ENCODE measurements around the gene TTLL3.
"Not testable (repeated sequence)": the region's sequence is repeated elsewhere in the genome, so short reads cannot be mapped to it uniquely, and the experiment has no call there.

The TTLL3 gene

DNA sequence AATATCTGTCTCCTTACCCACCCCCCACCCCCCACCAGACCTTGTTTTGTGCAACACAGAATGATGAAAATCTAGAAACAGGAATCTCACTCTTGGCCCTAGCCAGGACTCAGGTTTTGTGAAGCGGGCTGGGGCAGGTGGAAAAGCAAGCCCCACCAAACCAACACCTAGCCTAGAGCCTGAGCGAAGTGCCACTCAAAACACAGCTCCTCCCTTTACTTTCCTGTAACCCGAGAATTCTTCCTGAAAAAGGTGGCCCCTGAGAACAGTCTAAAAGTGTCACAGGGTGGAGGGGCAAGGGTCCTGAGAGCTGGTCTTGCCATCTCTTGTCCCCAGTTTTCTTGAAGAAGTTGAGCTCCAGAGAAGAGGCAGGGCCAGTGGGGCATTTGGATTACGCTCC is 51.1 kb downstream of the TTLL3 start:
- FAIRE-seq: no peak
- no peak for DNase-seq (ENCODE audit: extremely low spot score, insufficient read length, low read depth)

GRCh38 chr3:9861626-9862130 is 51.6 kb downstream of the TTLL3 start:
- FAIRE-seq: no peak
- DNase-seq (ENCODE audit: extremely low spot score, insufficient read length, low read depth): no peak

DNA sequence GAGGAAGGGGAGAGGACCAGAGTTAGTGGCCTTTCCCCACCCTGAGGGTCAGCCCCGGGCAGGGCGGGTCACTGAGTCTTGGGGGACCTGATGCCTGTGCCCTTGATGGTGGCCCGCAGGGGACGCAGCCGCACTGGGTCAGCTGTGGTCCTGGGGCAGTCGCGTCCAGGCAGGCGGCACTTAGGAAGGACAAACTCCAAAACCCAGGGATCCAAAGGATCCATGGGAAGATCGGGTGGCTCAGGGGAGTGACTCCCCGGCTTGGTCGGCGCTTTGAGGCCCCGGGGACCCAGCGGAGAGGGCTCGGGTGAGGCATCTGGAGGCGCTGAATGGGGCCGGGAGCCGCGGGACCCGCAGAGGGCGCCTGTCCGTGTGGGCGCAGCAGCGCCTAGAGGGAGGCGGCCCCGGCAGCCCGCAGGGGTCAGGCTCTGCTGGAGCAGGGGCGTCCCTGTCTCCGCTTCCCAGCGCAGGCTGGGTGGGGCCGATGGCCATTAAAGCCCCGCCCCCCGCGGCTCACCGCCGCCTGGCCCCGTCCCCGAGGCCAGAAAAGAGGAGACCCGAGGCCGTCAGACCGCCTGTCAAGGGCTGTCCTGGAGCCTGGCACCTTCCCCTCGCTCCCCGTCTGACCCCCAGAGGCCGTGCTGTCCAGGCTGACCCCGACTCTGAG is 52.5 kb downstream of the TTLL3 start:
- FAIRE-seq (no peak), DNase-seq (ENCODE audit: extremely low spot score, insufficient read length, low read depth) (no peak)

- FAIRE-seq (no peak), DNase-seq (ENCODE audit: extremely low spot score, insufficient read length, low read depth) (no peak)
Observed at GRCh38 chr3:9863058-9863772, 53.2 kb downstream of the TTLL3 start.

DNA sequence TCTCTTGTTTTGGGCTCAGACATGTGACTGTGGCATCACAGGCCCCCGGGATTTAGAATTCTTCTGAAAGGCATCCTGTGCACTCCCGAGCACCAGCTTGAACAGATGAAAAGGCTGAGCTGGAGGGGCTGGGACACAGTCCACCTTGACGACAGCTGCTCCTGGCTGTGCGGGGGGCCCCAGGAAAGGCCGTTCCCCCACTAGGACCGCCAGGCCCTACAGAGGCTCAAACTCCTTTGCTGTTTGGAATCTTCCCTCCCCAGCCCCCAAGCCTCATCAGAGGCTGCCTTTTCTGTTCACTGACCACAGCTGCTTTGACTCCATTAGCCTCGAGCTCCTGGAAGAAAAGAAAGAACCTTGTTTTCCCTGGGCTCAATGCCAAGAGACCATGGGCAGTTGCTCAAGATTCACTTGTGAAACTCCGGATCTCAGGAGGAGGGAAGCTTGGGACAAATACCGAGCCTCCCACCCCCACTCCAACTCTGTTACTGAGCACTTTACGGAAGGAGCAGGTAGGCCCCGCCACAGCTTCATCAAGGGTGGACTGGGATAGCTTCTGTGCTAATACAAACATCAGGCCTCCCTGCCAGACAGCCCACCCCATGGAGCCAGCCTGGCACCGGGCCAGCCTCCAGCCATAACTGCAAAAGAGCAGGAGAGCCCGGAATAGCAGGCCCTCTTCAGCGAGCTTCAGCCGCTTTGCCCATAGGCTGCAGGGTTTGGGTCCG is 54.3 kb downstream of the TTLL3 start:
- DNase-seq (ENCODE audit: extremely low spot score, insufficient read length, low read depth): no peak

DNA sequence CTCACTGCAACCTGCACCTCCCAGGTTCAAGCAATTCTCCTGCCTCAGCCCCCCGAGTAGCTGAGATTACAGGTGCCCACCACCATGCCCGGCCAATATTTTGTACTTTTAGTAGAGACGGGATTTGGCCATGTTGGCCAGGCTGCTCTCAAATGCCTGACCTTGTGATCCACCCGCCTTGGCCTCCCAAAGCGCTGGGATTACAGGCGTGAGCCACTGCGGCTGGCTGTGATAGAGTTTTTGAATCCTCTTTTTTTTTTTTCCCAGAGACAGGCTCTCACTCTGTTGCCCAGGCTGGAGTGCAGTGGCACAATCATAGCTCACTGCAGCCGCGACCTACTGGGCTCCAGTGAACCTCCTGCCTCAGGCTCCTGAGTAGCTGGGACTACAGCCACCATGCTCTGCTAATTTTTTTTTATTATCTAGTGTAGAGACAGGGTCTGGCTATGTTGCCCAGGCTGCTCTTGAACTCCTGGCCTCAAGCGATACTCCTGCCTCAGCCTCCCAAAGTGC is 55.1 kb downstream of the TTLL3 start:
- FAIRE-seq; DNase-seq (ENCODE audit: extremely low spot score, insufficient read length, low read depth): not testable (repeated sequence)

More for the DNA sequence above, 54.3 kb downstream of the TTLL3 start:
- no peak for FAIRE-seq

GRCh38 chr3:9866639-9867038 is 56.6 kb downstream of the TTLL3 start:
- no peak for FAIRE-seq
- DNase-seq (ENCODE audit: extremely low spot score, insufficient read length, low read depth): no peak

DNA sequence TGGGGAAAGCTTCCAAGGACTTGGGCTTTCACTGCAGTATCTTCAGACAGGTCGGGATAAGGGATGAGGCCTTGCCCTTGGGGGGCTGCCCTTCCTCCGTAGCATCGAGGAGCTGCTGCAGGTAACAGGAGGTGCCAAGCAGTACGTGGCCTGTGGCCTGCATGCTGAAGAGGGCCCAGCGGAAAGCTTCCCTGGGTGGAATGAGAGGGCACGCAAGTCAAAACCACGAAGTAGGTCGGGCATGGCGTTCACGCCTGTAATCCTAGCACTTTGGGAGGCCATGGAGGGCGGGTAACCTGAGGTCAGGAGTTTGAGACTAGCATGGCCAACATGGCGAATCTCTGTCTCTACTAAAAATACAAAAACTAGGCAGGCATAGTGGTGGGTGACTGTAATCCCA is 57.0 kb downstream of the TTLL3 start:
- DNase-seq (ENCODE audit: extremely low spot score, insufficient read length, low read depth) (no peak), FAIRE-seq (no peak)

DNA sequence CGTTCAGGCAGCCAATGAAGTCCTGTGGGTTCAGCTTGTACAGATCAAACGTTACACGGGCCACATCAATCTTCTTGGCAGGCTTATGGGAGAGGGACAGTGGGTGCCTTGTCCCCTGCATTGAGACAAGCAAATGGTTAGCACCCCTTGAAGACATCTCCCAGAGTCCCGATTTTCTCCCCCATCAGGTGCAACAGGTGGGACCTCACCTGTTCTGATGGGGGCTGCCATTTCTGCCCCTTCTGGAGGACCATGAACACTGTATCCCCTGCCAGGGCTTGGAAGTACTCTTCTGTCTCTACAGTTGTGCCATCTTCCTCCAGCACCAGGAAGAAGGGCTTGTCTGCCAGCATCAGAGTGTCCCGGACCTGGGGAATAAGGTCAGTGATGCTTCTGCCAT is 59.9 kb downstream of the TTLL3 start:
- no peak for FAIRE-seq
- no peak for DNase-seq (ENCODE audit: extremely low spot score, insufficient read length, low read depth)

DNA sequence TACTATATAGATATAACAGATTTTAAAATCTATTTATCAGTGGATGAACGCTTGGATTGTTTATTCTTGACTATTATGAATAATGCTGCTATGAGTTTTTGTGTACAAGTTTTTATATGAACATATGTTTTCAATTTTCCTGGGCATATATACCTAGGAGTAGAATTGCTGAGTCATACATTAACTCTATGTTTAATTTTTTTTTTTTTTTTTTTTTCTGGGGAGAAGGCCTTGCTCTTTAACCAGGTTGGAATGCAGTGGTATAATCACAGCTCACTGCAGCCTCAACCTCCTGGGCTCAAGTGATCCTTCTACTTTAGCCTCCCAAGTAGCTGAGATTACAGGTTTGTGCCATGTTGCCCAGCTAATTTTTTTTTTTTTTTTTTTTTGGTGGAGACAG is 60.9 kb downstream of the TTLL3 start:
- DNase-seq (ENCODE audit: extremely low spot score, insufficient read length, low read depth) (no peak), FAIRE-seq (no peak)

DNA sequence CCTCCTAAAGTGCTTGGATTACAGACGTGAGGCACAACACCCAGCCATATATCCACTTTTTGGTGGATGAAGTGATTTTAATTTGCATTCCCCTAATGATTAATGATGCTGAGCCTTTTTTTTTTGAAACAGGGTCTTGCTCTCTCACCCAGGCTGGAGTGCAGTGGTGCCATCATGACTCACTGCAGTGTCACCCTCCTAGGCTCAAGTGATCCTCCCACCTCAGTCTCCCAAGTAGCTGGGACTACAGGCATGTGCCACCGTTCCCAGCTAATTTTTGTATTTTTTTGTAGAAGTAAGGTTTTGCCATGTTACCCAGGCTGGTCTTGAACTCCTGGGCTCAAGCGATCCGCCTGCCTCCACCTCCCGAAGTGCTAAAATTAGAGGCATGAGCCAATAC is 62.0 kb downstream of the TTLL3 start:
- FAIRE-seq; DNase-seq (ENCODE audit: extremely low spot score, insufficient read length, low read depth): not testable (repeated sequence)

DNA sequence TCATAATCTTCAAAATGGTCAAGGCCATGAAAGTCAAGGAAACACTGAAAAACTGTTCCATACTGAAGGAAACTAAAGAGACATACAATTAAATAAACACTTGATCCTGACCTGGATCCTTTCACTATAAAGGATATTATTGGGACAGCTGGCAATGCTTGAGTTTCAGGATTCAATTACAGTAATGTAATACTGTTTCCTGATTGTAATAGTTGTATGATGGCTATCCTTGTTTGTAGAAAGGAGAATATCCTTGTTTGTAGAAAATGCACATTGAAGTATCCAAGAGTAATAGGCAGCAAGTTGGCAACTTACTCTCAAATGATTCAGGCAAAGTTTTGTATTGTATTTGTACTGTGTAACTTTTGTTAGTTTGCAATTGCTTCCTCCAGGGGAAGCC is 65.4 kb downstream of the TTLL3 start:
- DNase-seq (ENCODE audit: extremely low spot score, insufficient read length, low read depth): no peak
- no peak for FAIRE-seq

GRCh38 chr3:9876255-9876654 is 66.2 kb downstream of the TTLL3 start:
- FAIRE-seq; DNase-seq (ENCODE audit: extremely low spot score, insufficient read length, low read depth): not testable (repeated sequence)

DNA sequence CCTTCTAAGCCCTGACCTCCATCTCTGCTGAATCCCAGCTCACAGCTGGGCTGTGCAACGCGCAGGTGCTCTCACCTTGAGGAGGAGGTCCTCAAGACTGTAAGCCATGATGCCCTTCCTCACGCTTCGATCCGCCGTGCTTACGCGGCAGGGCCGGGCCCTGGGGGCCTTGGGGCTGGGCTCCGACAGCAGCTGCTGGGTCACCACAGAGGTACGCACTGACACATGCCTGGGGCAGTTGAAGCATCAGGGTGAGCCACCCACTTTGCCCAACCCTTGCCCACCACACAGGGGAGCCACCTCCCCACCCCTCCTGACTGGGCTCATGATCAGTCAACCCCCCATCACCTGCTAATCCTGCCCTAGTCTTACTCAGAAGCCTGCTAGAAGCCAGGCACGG is 66.9 kb downstream of the TTLL3 start:
- DNase-seq (ENCODE audit: extremely low spot score, insufficient read length, low read depth) (no peak), FAIRE-seq (no peak)

- FAIRE-seq (no peak), DNase-seq (ENCODE audit: extremely low spot score, insufficient read length, low read depth) (no peak)
Observed at GRCh38 chr3:9878700-9879099, 68.6 kb downstream of the TTLL3 start.

DNA sequence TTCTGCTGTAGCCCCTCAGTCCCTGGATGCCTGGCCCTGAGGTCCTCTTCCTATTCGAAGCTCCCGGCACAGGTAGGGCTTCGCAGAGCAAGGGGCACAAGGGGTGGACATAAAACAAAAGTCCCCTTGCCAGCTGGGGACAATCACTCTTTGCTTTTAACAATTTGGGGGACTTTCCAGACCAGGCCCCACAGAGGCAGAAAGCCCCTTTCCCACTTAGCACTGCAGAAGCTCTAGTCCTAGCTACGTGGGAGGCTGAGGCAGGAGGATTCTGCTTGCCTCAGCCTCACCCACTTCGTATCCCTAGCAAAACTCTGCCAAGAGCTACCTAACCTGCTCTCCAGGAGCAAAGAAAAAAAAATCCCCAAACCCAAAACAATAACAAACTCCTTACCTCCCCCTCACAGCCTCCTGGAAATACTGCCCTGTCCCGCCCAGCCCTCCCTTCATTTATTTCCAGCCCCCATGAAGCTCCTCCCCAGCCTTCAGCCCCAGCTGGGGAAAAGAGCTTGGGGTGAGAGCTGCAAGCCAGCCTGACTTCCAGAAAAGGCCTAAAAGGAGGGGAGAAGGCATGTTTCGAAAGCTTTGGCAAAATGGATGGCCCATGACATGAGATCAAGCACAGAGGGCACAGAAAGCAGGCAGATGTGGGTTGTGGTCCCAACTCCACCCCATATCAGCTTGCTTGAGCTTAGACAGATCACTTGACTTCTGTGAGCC is 69.9 kb downstream of the TTLL3 start, which contains the start of gene CIDEC:
TSS of gene CIDEC (minus strand) at position 424 of the 720 bp plus-strand sequence. CDS start 1,767 bp downstream, outside the sequence.
- no peak for DNase-seq (ENCODE audit: extremely low spot score, insufficient read length, low read depth)
- FAIRE-seq: no peak

DNA sequence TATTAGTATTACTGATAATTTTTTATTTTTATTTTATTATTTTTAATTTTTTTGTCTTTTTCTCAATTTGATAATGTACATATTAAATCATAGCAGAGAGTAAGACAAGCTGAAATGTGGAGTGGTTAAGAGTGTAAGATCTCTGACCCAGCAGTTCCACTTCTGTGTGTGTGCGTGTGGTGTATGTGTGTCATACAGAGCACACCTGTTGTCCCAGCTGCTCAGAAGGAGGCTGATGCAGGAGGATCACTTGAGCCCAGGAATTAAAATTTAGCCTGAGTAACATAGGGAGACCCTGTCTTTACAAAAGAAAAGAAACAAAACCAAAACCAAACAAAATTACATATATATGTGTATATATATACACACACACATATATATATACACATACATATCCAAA is 71.4 kb downstream of the TTLL3 start:
- FAIRE-seq (no peak), DNase-seq (ENCODE audit: extremely low spot score, insufficient read length, low read depth) (no peak)

DNA sequence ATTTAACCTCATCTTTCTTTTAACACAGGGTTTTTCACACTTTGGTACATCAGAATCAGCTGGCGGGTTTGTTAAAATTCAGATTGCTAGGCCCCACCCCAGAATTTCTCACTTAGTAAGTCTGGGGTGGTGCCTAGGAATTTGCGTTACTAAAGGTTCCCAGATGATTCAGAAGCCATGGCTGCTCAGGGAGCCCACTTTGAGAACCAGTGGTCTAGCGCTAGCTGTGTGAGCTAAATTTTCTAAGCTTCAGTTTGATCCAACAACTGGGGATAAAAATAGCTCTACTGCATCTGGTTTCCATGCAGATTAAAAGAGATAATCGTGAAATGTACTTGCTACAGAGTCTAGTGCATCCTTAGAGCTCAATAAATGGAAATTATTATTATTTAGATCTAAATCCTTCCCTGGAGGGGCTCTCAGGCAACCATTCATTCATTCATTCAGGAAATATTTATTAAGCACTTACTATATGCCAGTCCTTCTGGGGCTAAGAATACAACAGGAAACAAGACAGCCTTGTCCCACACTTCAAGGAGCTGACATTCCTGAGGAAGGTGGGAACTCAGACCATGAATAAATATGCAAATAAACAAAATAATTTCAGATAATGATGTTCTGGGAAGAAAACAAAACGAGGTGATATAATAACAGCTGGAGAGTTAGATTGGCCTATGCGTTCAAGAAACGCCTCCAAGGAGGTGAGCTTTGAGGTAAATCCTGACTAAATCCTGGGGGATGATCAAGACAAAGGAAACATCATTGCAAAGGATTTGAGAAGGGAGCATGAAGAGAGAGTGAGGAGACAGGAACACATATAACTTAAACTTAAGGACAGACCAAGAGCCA is 73.9 kb downstream of the TTLL3 start:
- DNase-seq (ENCODE audit: extremely low spot score, insufficient read length, low read depth): no peak
- no peak for FAIRE-seq

- FAIRE-seq: no peak
- no peak for DNase-seq (ENCODE audit: extremely low spot score, insufficient read length, low read depth)
Observed at GRCh38 chr3:9884555-9885165, 74.6 kb downstream of the TTLL3 start.

All from GM18507 (cell line).